BJ (cell line): Measurements from ENCODE around the gene AGBL2. TPM values are rescaled to one million over a fixed set of nuclear protein-coding genes. Genes with fewer than 3 reads are reported as not detected.

Experiments
- CTCF ChIA-PET: fragments of 350-600 bp; formaldehyde crosslinking; extraction: SDS; loops from one replicate; lab custom pipeline; 2021; ENCODE audit warnings: antibody characterized with exemption, inconsistent platforms; lab: Yijun Ruan, JAX
- POLR2A ChIA-PET: fragments of 300-600 bp; sonication (Branson Sonifier 250); formaldehyde crosslinking; extraction: SDS; loops from one replicate; lab custom pipeline; 2021; ENCODE audit warnings: antibody characterized with exemption; lab: Charles Lee
- DNase-seq: peaks from one replicate; pipeline ENCODE4 v3.0.0-alpha.2; 2011; ENCODE audit warnings: low read depth
- H3K27me3 ChIP-seq: 2 replicates; pipeline ENCODE4 v1.6.0; 2011; ENCODE audit warnings: low read length; ENCODE audit not compliant: control insufficient read depth, insufficient read depth
- H3K36me3 ChIP-seq: 2 replicates; pipeline ENCODE4 v1.5.1; 2011; ENCODE audit warnings: low read length; ENCODE audit not compliant: control insufficient read depth, insufficient read depth
- H3K4me3 ChIP-seq: 2 replicates; pipeline ENCODE4 v1.5.1; 2011; ENCODE audit warnings: low read depth, mild to moderate bottlenecking, control low read depth, low read length
- CTCF ChIP-seq: IDR thresholded peaks from 2 replicates; pipeline ENCODE4 v1.5.1; 2011; ENCODE audit warnings: low read depth, mild to moderate bottlenecking, control low read depth, inconsistent platforms, low read length, moderate library complexity; ENCODE audit not compliant: insufficient read depth
- polyA plus RNA-seq: library from polyadenylated mRNA; depleted of rRNA; stranded (reverse); fragments of >200 nt; gene quantifications from 2 replicates; pipeline ENCODE4 v1.2.3, GENCODE V29; 2011

Gene AGBL2
- polyA plus RNA-seq, 1 experiment = 1.5 TPM

- no peak for TF ChIP-seq CTCF
- Histone ChIP-seq H3K36me3 (no peaks in the 10 kb centered on the region), H3K27me3 (no peaks in the 10 kb centered on the region), H3K4me3 (no peak overlapping the region)
- CTCF ChIA-PET = no interaction called here
- no peak for DNase-seq
- POLR2A ChIA-PET = no interaction called here
These were observed 55.9 kb downstream of the AGBL2 start for GRCh38 chr11:47659276-47659675.

GRCh38 chr11:47656260-47656885 lies 58.8 kb downstream of the AGBL2 start:
- no peak overlapping the region for H3K4me3 ChIP-seq
- no peaks in the 10 kb centered on the region for H3K27me3 ChIP-seq
- no peak for DNase-seq
- ChIA-PET POLR2A (no interaction called here), CTCF (no interaction called here)
- H3K36me3 ChIP-seq = no peaks in the 10 kb centered on the region
- no peak for TF ChIP-seq CTCF

GRCh38 chr11:47651818-47652469 lies 63.2 kb downstream of the AGBL2 start:
- ChIA-PET POLR2A (no interaction called here), CTCF (no interaction called here)
- no peaks in the 10 kb centered on the region for H3K27me3 ChIP-seq
- no peaks in the 10 kb centered on the region for H3K36me3 ChIP-seq
- no peak overlapping the region for H3K4me3 ChIP-seq
- no peak for TF ChIP-seq CTCF
- DNase-seq = no peak

- DNase-seq = no peak
- no peak for TF ChIP-seq CTCF
- POLR2A ChIA-PET = interaction anchor here (0.6 kb wide), 1 partner anchor 22 kb away, joined by 7 read pairs; no protein-coding TSS in a partner anchor
- Histone ChIP-seq H3K4me3 (no peak overlapping the region), H3K27me3 (no peaks in the 10 kb centered on the region), H3K36me3 (no peaks in the 10 kb centered on the region)
- CTCF ChIA-PET = no interaction called here
These were observed 65.9 kb downstream of the AGBL2 start for GRCh38 chr11:47649276-47649675.

GRCh38 chr11:47646019-47646418 lies 69.2 kb downstream of the AGBL2 start:
- POLR2A ChIA-PET = no interaction called here
- CTCF ChIA-PET = no interaction called here
- H3K36me3 ChIP-seq = no peaks in the 10 kb centered on the region
- no peak overlapping the region for H3K4me3 ChIP-seq
- no peak for TF ChIP-seq CTCF
- H3K27me3 ChIP-seq = no peaks in the 10 kb centered on the region
- DNase-seq = no peak
